HepG2 (cell line): ENCODE results near the gene CKB. TPM values are rescaled to one million over a fixed set of nuclear protein-coding genes. Genes with fewer than 3 reads are reported as not detected.

Experiments
- ATAC-seq: fragments of 200-7000 bp; cut with Tn5 transposase; 3 replicates; pipeline ENCODE4 v1.9.1; 2020; ENCODE audit warnings: mild to moderate bottlenecking, moderate library complexity
- BruUV-seq: library from RNA; stranded (reverse); fragments of 400-500 nt; replicated peaks from 2 replicates; lab custom pipeline; 2021; lab: Mats Ljungman, UMichigan
- CTCF ChIA-PET: fragments of 300-600 bp; formaldehyde crosslinking; extraction: SDS; loops from one replicate; lab custom pipeline; 2021; ENCODE audit warnings: low total read pairs, inconsistent platforms, low intra/inter-chr PET ratio; lab: Yijun Ruan, JAX
- POLR2A ChIA-PET: fragments of 350-600 bp; sonication (Branson Sonifier 250); formaldehyde crosslinking; loops from one replicate; lab custom pipeline; 2020; ENCODE audit warnings: antibody characterized with exemption, inconsistent platforms; lab: Yijun Ruan, JAX
- DNase-seq: peaks from one replicate; pipeline ENCODE4 v3.0.0-alpha.2; 2015; ENCODE audit warnings: low spot score
- FAIRE-seq: peaks from 3 replicates; lab custom pipeline; 2011; peaks lifted over from hg19 to GRCh38; lab: Jason Lieb, UNC
- H2AFZ ChIP-seq: one replicate; pipeline ENCODE4 v1.6.1; 2011; ENCODE audit warnings: low read length, inconsistent platforms
- H3K27ac ChIP-seq: fragments of 300-600 bp; 3 replicates; pipeline ENCODE4 v1.8.0; 2011; ENCODE audit warnings: mixed run types, mild to moderate bottlenecking, mixed read lengths, low read length, inconsistent platforms; ENCODE audit not compliant: insufficient read depth; ENCODE audit errors: extremely low read length
- H3K27me3 ChIP-seq, 2 experiments: fragments of 200-600 bp in 1 of 2; 2 replicates in 1 of 2; 3 replicates in 1 of 2; pipeline versions ENCODE4 v1.6.0 to v1.8.0; 2011; ENCODE audit warnings: low read length in 2 of 2, mild to moderate bottlenecking in 2 of 2, moderate library complexity in 2 of 2, inconsistent platforms in 1 of 2; ENCODE audit not compliant: insufficient read depth in 2 of 2, control insufficient read depth in 1 of 2
- H3K36me3 ChIP-seq, 2 experiments: fragments of 200-600 bp in 1 of 2; replicated peaks in 1 of 2; 2 replicates in 1 of 2; 3 replicates in 1 of 2; pipeline versions ENCODE4 v1.5.1 to v1.8.0; 2011; ENCODE audit warnings: low read length in 2 of 2, inconsistent platforms in 1 of 2; ENCODE audit not compliant: insufficient read depth in 2 of 2, control insufficient read depth in 1 of 2
- H3K4me1 ChIP-seq: 2 replicates; pipeline ENCODE4 v1.5.1; 2012; ENCODE audit warnings: low read length, inconsistent platforms; ENCODE audit not compliant: insufficient read depth
- H3K4me2 ChIP-seq: 2 replicates; pipeline ENCODE4 v1.6.0; 2011; ENCODE audit warnings: low read depth, low read length, inconsistent platforms
- H3K4me3 ChIP-seq, 3 experiments: fragments of 200-600 bp in 1 of 3; sonication (generic), shearing (Covaris generic) in 1 of 3; replicated peaks in 1 of 3; 2 replicates each; pipeline ENCODE4 v1.5.1; 2011 to 2016; ENCODE audit warnings: low read length in 3 of 3, inconsistent platforms in 2 of 3, low read depth in 2 of 3, mild to moderate bottlenecking in 2 of 3, control low read depth in 1 of 3, mixed read lengths in 1 of 3; ENCODE audit not compliant: insufficient read depth in 1 of 3
- H3K79me2 ChIP-seq: one replicate; pipeline ENCODE4 v1.6.1; 2011; ENCODE audit warnings: low read length, inconsistent platforms; ENCODE audit not compliant: insufficient read depth
- H3K9ac ChIP-seq: 2 replicates; pipeline ENCODE4 v1.6.0; 2011; ENCODE audit warnings: mild to moderate bottlenecking, low read depth, low read length, inconsistent platforms; ENCODE audit not compliant: insufficient read depth
- H3K9me3 ChIP-seq: 2 replicates; pipeline ENCODE4 v1.5.1; 2012; ENCODE audit warnings: mild to moderate bottlenecking, low read length
- H4K20me1 ChIP-seq: 2 replicates; pipeline ENCODE4 v1.6.0; 2011; ENCODE audit warnings: inconsistent platforms, mild to moderate bottlenecking, low read length, moderate library complexity; ENCODE audit not compliant: insufficient read depth
- ADNP ChIP-seq: sonication (generic); formaldehyde crosslinking; IDR thresholded peaks from 2 replicates; pipeline ENCODE4 v1.4.0; 2020; ENCODE audit warnings: missing genetic modification reagents
- ERF ChIP-seq: IDR thresholded peaks from 2 replicates; pipeline ENCODE4 v1.6.1; 2018; ENCODE audit warnings: missing biosample characterization, missing genetic modification reagents
- IKZF5 ChIP-seq: IDR thresholded peaks from 2 replicates; pipeline ENCODE4 v1.6.1; 2018; ENCODE audit warnings: missing genetic modification reagents, mild to moderate bottlenecking, missing compliant biosample characterization
- MATR3 ChIP-seq: sonication (generic); formaldehyde crosslinking; IDR thresholded peaks from 2 replicates; pipeline ENCODE4 v1.4.0; 2020; ENCODE audit warnings: missing genetic modification reagents
- MIER3 ChIP-seq: IDR thresholded peaks from 2 replicates; pipeline ENCODE4 v1.6.1; 2016; ENCODE audit warnings: missing compliant biosample characterization, borderline replicate concordance
- RBM22 ChIP-seq: fragments of 200-400 bp; formaldehyde crosslinking; optimal IDR thresholded peaks from 2 replicates; pipeline ENCODE3; 2017; ENCODE audit warnings: mild to moderate bottlenecking, low read length, moderate library complexity
- SNAPC2 ChIP-seq: sonication (generic); formaldehyde crosslinking; IDR thresholded peaks from 2 replicates; pipeline ENCODE4 v1.8.1; 2022; ENCODE audit warnings: mild to moderate bottlenecking, missing genetic modification reagents
- TBX2 ChIP-seq: sonication (generic); formaldehyde crosslinking; IDR thresholded peaks from 2 replicates; pipeline ENCODE4 v1.5.0; 2020; ENCODE audit warnings: missing genetic modification reagents, mild to moderate bottlenecking, borderline replicate concordance
- ZBTB42 ChIP-seq: sonication (generic); formaldehyde crosslinking; IDR thresholded peaks from 2 replicates; pipeline ENCODE4 v1.5.0; 2020; ENCODE audit warnings: mild to moderate bottlenecking, missing genetic modification reagents
- ZBTB46 ChIP-seq: sonication (generic); formaldehyde crosslinking; IDR thresholded peaks from 2 replicates; pipeline ENCODE4 v1.4.0; 2020; ENCODE audit warnings: mild to moderate bottlenecking, missing genetic modification reagents, borderline replicate concordance
- ZFP36L1 ChIP-seq: sonication (generic); formaldehyde crosslinking; IDR thresholded peaks from 2 replicates; pipeline ENCODE4 v1.8.0; 2022; ENCODE audit warnings: mild to moderate bottlenecking, missing genetic modification reagents, moderate library complexity
- WGBS: methylation state at CpG from one replicate; pipeline ENCODE4 v1.1.6; 2017; ENCODE audit warnings: low lambda C conversion rate; 5-methylcytosine and 5-hydroxymethylcytosine counted together
- in situ Hi-C: cut with HindIII; loops from 2 replicates; pipeline ENCODE4 v1.10.0; 2017; ENCODE audit warnings: low pct_unique_long_range_greater_than_20kb; ENCODE audit not compliant: extremely low pct_ligation_motif_present
- intact Hi-C: fragments of 100-400 bp; cut with micrococcal nuclease; formaldehyde crosslinking; loops from one replicate; pipeline ENCODE4 v1.10.0; 2022; ENCODE audit not compliant: unreplicated experiment
- polyA plus RNA-seq, 8 experiments: library from polyadenylated mRNA; depleted of rRNA in 3 of 8; stranded (reverse) in 7 of 8; unstranded in 1 of 8; fragments of >200 nt; fragmentation: Illumina TruSeq in 4 of 8; extraction: Trizol in 4 of 8; gene quantifications; 2 replicates each; pipeline versions ENCODE4 v1.2.1 to v1.2.3, GENCODE V29; 2011 to 2016; ENCODE audit warnings: low read depth in 4 of 8, missing spikeins in 1 of 8, mixed read lengths in 1 of 8; ENCODE audit not compliant: insufficient read depth in 1 of 8
- total RNA-seq, 5 experiments: library from RNA; depleted of rRNA; stranded (reverse); fragments of >200 nt; fragmentation: Illumina TruSeq; extraction: Trizol; gene quantifications; 2 replicates each; pipeline ENCODE4 v1.2.3, GENCODE V29; 2016; ENCODE audit warnings: low read depth in 1 of 5

CKB gene
- total and polyA plus RNA-seq, 2 of the 13 experiments (the other 11 are each of a cell fraction or from before 2014, with no cell fraction given): 82.3 to 217 TPM

- no peak overlapping the region for H3K4me2 ChIP-seq
- no peak overlapping the region for H3K4me3 ChIP-seq
- no peak for DNase-seq
- no peak for FAIRE-seq
- H3K36me3 ChIP-seq: peaks cover 20 to 56% of the 10 kb centered on the region in 2 experiments
- 86% methylated on average over 8 of the region's 8 CpGs for WGBS
- BruUV-seq: no TSS peak
- peak; percentile 73 for ATAC-seq
- TF ChIP-seq SNAPC2 (CRISPR knock-in tag): no peak
- TF ChIP-seq RBM22: peak; percentile 45
- TF ChIP-seq IKZF5 (CRISPR knock-in tag): no peak
- CTCF ChIA-PET: no interaction called here
- intact Hi-C loops: loop anchor here (5.0 kb wide), 1 partner anchor 1198 kb away; the partner anchor contains the start of gene MOK
- no peaks in the 10 kb centered on the region for H4K20me1 ChIP-seq
- POLR2A ChIA-PET: no interaction called here
- in situ Hi-C loops: loop anchor here (5.0 kb wide), 1 partner anchor 42 kb away; no protein-coding TSS in a partner anchor
- H3K4me1 ChIP-seq: peaks cover 20% of the 10 kb centered on the region
- no peak overlapping the region for H3K9ac ChIP-seq
- no peaks in the 10 kb centered on the region for H3K79me2 ChIP-seq
- H3K27ac ChIP-seq: no peak overlapping the region
- no peaks in the 10 kb centered on the region for H3K9me3 ChIP-seq
- H3K27me3 ChIP-seq: no peaks in the 10 kb centered on the region
- H2AFZ ChIP-seq: no peak overlapping the region
Measured at GRCh38 chr14:103504991-103505565, 17.6 kb downstream of the CKB start.

GRCh38 chr14:103503296-103503695 is 19.3 kb downstream of the CKB start:
- ChIA-PET POLR2A (no interaction called here), CTCF (no interaction called here)
- WGBS: 96% methylated on average over 12 of the region's 12 CpGs
- intact Hi-C loops (loop anchor here (5.0 kb wide), 1 partner anchor 1196 kb away; the partner anchor contains the start of gene MOK), in situ Hi-C loops (loop anchor here (5.0 kb wide), 1 partner anchor 44 kb away; no protein-coding TSS in a partner anchor)
- no peaks in the 10 kb centered on the region for H4K20me1 ChIP-seq
- BruUV-seq: no TSS peak
- no peak for TF ChIP-seq MATR3
- no peak for TF ChIP-seq ZBTB46
- no peak for TF ChIP-seq ADNP (CRISPR knock-in tag)
- no peak for TF ChIP-seq TBX2
- no peak for TF ChIP-seq ZFP36L1 (CRISPR knock-in tag)
- no peak for TF ChIP-seq ZBTB42 (CRISPR knock-in tag)
- TF ChIP-seq MIER3 (CRISPR knock-in tag): no peak
- TF ChIP-seq ERF: no peak
- H3K27me3 ChIP-seq: no peaks in the 10 kb centered on the region
- no peak overlapping the region for H3K4me3 ChIP-seq
- no peaks in the 10 kb centered on the region for H3K9me3 ChIP-seq
- no peak overlapping the region for H3K27ac ChIP-seq
- DNase-seq: no peak
- no peak overlapping the region for H3K9ac ChIP-seq
- H2AFZ ChIP-seq: no peak overlapping the region
- H3K79me2 ChIP-seq: no peaks in the 10 kb centered on the region
- peaks cover 8% of the 10 kb centered on the region for H3K4me1 ChIP-seq
- no peak for FAIRE-seq
- ATAC-seq: no peak
- peaks cover 20 to 51% of the 10 kb centered on the region in 2 experiments for H3K36me3 ChIP-seq
- no peak overlapping the region for H3K4me2 ChIP-seq
